Gastroesophageal sphincter (tissue), 3 donors: ENCODE data around the gene PTPRE.

Experiments
- EP300 ChIP-seq: sonication (generic); formaldehyde crosslinking; IDR thresholded peaks from one replicate; pipeline ENCODE4 v1.6.1; 2017; ENCODE audit warnings: antibody characterized with exemption, mild to moderate bottlenecking
- POLR2A ChIP-seq, 2 donors: fragments of 450-650 bp; IDR thresholded peaks; one replicate each; pipeline ENCODE4 v1.6.1; 2017; ENCODE audit warnings: antibody characterized with exemption in 2 of 2, mild to moderate bottlenecking in 2 of 2, moderate library complexity in 1 of 2
- TF ChIP-seq, protein P1 (sequence below), 4 experiments: fragments of 200-600 bp in 2 of 4; fragments of 450-650 bp in 2 of 4; sonication (generic) in 1 of 4; IDR thresholded peaks; one replicate each; pipeline ENCODE4 v1.5.1; 2017 to 2019; ENCODE audit warnings: antibody characterized with exemption in 4 of 4, mild to moderate bottlenecking in 2 of 4, moderate library complexity in 2 of 4

DNA sequence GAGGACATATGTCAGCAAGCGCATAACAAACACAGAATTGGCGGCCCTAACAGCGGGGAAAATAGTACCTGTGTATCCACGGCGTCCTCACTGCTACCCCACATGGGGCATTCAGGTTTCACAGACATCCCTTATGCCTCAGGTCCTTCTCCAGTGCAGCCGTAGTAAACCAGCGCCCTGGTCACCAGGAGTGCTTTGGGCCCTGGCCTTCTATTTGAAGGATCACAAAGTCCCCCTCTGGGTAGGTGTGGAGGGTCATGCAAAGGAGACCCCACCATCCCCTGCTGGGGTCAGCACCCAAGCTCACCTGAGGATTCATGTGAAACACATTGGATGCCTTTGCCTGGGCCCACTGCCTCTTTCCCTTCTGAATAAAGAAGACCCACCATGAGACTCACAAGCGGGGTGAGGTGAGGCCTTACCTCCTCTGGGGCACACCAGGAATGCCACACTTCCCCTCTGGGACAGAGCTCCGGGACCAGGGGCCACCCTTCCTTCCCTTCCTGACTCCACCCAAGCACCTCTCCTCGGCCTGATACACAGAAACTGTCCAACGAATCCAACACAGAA lies 32.9 kb upstream of the PTPRE start:
- TF ChIP-seq, protein P1, sequence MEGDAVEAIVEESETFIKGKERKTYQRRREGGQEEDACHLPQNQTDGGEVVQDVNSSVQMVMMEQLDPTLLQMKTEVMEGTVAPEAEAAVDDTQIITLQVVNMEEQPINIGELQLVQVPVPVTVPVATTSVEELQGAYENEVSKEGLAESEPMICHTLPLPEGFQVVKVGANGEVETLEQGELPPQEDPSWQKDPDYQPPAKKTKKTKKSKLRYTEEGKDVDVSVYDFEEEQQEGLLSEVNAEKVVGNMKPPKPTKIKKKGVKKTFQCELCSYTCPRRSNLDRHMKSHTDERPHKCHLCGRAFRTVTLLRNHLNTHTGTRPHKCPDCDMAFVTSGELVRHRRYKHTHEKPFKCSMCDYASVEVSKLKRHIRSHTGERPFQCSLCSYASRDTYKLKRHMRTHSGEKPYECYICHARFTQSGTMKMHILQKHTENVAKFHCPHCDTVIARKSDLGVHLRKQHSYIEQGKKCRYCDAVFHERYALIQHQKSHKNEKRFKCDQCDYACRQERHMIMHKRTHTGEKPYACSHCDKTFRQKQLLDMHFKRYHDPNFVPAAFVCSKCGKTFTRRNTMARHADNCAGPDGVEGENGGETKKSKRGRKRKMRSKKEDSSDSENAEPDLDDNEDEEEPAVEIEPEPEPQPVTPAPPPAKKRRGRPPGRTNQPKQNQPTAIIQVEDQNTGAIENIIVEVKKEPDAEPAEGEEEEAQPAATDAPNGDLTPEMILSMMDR (IDR thresholded peaks at IDR 0.05), result no peak
- TF ChIP-seq POLR2A (IDR thresholded peaks at IDR 0.05) (no peak), EP300 (no peak)
